HFFc6 (cell line): ENCODE data around the gene DEGS1. TPM values are rescaled to one million over a fixed set of nuclear protein-coding genes. Genes with fewer than 3 reads are reported as not detected.
"Not testable (repeated sequence)": the region's sequence is repeated elsewhere in the genome, so short reads cannot be mapped to it uniquely, and the experiment has no call there.

Experiments used
- DNase-seq: peaks from one replicate; pipeline ENCODE4 v3.0.0-alpha.2; 2018
- H3K27ac Mint-ChIP-seq: 2 replicates; pipeline ENCODE4 v1.8.0; 2020; ENCODE audit warnings: mild to moderate bottlenecking, mixed read lengths
- H3K27me3 Mint-ChIP-seq: 2 replicates; pipeline ENCODE4 v1.8.0; 2021; ENCODE audit warnings: mild to moderate bottlenecking, moderate library complexity, mixed read lengths; ENCODE audit not compliant: insufficient read depth
- H3K36me3 Mint-ChIP-seq: 2 replicates; pipeline ENCODE4 v1.8.0; 2021; ENCODE audit warnings: low read depth, mixed read lengths
- H3K4me1 Mint-ChIP-seq: 2 replicates; pipeline ENCODE4 v1.8.0; 2020; ENCODE audit warnings: low read depth, mixed read lengths
- H3K4me3 Mint-ChIP-seq: 2 replicates; pipeline ENCODE4 v1.8.0; 2020; ENCODE audit warnings: mild to moderate bottlenecking, moderate library complexity, mixed read lengths
- H3K9me3 Mint-ChIP-seq: 2 replicates; pipeline ENCODE4 v1.8.0; 2020; ENCODE audit warnings: mild to moderate bottlenecking, mixed read lengths
- CTCF ChIP-seq: fragments of 200-600 bp; sonication (generic); IDR thresholded peaks from 2 replicates; pipeline ENCODE4 v1.5.0; 2021; ENCODE audit warnings: antibody characterized with exemption, mild to moderate bottlenecking
- total RNA-seq, 6 experiments: library from RNA; stranded (reverse); fragmentation: NEBNext Ultra II Directional; extraction: Animal tissue kit (Norgen Biotek cat#: 25700); gene quantifications; 2 replicates in 1 of 6; 3 replicates in 5 of 6; pipeline ENCODE4 v1.2.3, GENCODE V29; 2021

Gene DEGS1
- total RNA-seq, 6 experiments from 2014 or later, result 130 to 189 (median 145) TPM

GRCh38 chr1:224205438-224205840 is 22.4 kb downstream of the DEGS1 start:
- H3K4me1 Mint-ChIP-seq, result peaks cover 38% of the 10 kb centered on the region
- H3K36me3 Mint-ChIP-seq, result no peaks in the 10 kb centered on the region
- no peak for TF ChIP-seq CTCF
- H3K4me3 Mint-ChIP-seq, result peak overlapping the region; percentile 71
- H3K27ac Mint-ChIP-seq, result peak overlapping the region; percentile 90
- no peaks in the 10 kb centered on the region for H3K27me3 Mint-ChIP-seq
- H3K9me3 Mint-ChIP-seq, result no peaks in the 10 kb centered on the region
- DNase-seq, result peak; percentile 58

GRCh38 chr1:224205931-224206538 is 23.0 kb downstream of the DEGS1 start:
- not testable (repeated sequence) for H3K36me3 Mint-ChIP-seq, DNase-seq, H3K27me3 Mint-ChIP-seq, H3K9me3 Mint-ChIP-seq
- Mint-ChIP-seq H3K4me3 (peak overlapping the region; percentile 71), H3K27ac (peak overlapping the region; percentile 90), H3K4me1 (peaks cover 38% of the 10 kb centered on the region)

GRCh38 chr1:224211206-224211962 is 28.3 kb downstream of the DEGS1 start:
- H3K27me3 Mint-ChIP-seq, result no peaks in the 10 kb centered on the region; the same call in 1 of the 2 replicates
- peak; percentile 37 for DNase-seq

GRCh38 chr1:224212618-224213061 is 29.6 kb downstream of the DEGS1 start:
- Mint-ChIP-seq H3K4me1 (peaks cover 19% of the 10 kb centered on the region), H3K27me3 (peaks cover under 1% of the 10 kb centered on the region; the same call in 1 of the 2 replicates), H3K9me3 (no peaks in the 10 kb centered on the region), H3K27ac (no peak overlapping the region), H3K4me3 (no peak overlapping the region), H3K36me3 (no peaks in the 10 kb centered on the region)
- no peak for DNase-seq
- TF ChIP-seq CTCF, result no peak

More at GRCh38 chr1:224211206-224211962, 28.3 kb downstream of the DEGS1 start:
- TF ChIP-seq CTCF, result no peak
- H3K4me1 Mint-ChIP-seq, result peaks cover 19% of the 10 kb centered on the region
- H3K36me3 Mint-ChIP-seq, result no peaks in the 10 kb centered on the region
- no peaks in the 10 kb centered on the region for H3K9me3 Mint-ChIP-seq
- no peak overlapping the region for H3K27ac Mint-ChIP-seq
- no peak overlapping the region for H3K4me3 Mint-ChIP-seq

- no peak for DNase-seq
- Mint-ChIP-seq H3K4me1 (peaks cover 19% of the 10 kb centered on the region), H3K27ac (no peak overlapping the region), H3K4me3 (no peak overlapping the region), H3K36me3 (no peaks in the 10 kb centered on the region), H3K27me3 (peaks cover 2% of the 10 kb centered on the region; the same call in 1 of the 2 replicates), H3K9me3 (no peaks in the 10 kb centered on the region)
- no peak for TF ChIP-seq CTCF
Observed at GRCh38 chr1:224213438-224214119, 30.5 kb downstream of the DEGS1 start.
